Esophagus squamous epithelium (tissue), 5 donors: Measurements from ENCODE around the gene ZSWIM6. TPM values are rescaled to one million over a fixed set of nuclear protein-coding genes. Genes with fewer than 3 reads are reported as not detected.

ENCODE experiments used
- DNase-seq: peaks from one replicate; lab custom pipeline; 2025; lab: John Stamatoyannopoulos, UW
- H3K27ac ChIP-seq, 4 donors: fragments of 200-600 bp; sonication (generic); one replicate each; pipeline ENCODE4 v1.5.1; 2016 to 2019; ENCODE audit warnings: mild to moderate bottlenecking in 1 of 4
- H3K27me3 ChIP-seq, 4 donors: fragments of 200-600 bp; sonication (generic); 1 replicate in 3 of 4; 2 replicates in 1 of 4; pipeline versions ENCODE4 v1.5.1 to v1.6.0; 2017 to 2021; ENCODE audit warnings: antibody characterized with exemption in 1 of 4
- H3K36me3 ChIP-seq, 3 donors: fragments of 200-600 bp; sonication (generic); one replicate each; pipeline ENCODE4 v1.5.1; 2016 to 2019
- H3K4me1 ChIP-seq, 3 donors: fragments of 200-600 bp; sonication (generic); one replicate each; pipeline ENCODE4 v1.5.1; 2017 to 2019
- H3K4me3 ChIP-seq, 4 donors: fragments of 200-600 bp; sonication (generic); 1 replicate in 3 of 4; 2 replicates in 1 of 4; pipeline ENCODE4 v1.5.1; 2016 to 2019; ENCODE audit warnings: mild to moderate bottlenecking in 2 of 4, moderate library complexity in 1 of 4
- H3K9me3 ChIP-seq, 3 donors: fragments of 200-600 bp; sonication (generic); one replicate each; pipeline ENCODE4 v1.5.1; 2016 to 2019
- POLR2A ChIP-seq, 4 donors: fragments of 450-650 bp; IDR thresholded peaks; one replicate each; pipeline ENCODE4 v1.6.1; 2017; ENCODE audit warnings: antibody characterized with exemption in 4 of 4, mild to moderate bottlenecking in 4 of 4, moderate library complexity in 3 of 4
- WGBS, 2 donors: methylation state at CpG; one replicate each; pipeline ENCODE4 v1.1.5; 2018; 5-methylcytosine and 5-hydroxymethylcytosine counted together
- intact Hi-C: fragments of 100-400 bp; cut with DNase I; formaldehyde crosslinking; loops from one replicate; pipeline ENCODE4 v1.15.0; 2022
- total RNA-seq, 4 donors: library from RNA; depleted of rRNA; stranded (reverse); fragments of >200 nt; gene quantifications; one replicate each; pipeline ENCODE4 v1.1.0, GENCODE V29; 2016
- TF ChIP-seq, protein P1 (sequence below), 6 experiments: fragments of 450-650 bp in 4 of 6; fragments of 200-600 bp in 2 of 6; sonication (generic) in 2 of 6; IDR thresholded peaks; one replicate each; pipeline ENCODE4 v1.5.1; 2016 to 2019; ENCODE audit warnings: antibody characterized with exemption in 6 of 6, mild to moderate bottlenecking in 4 of 6, moderate library complexity in 4 of 6
- donor health status: DM: yes; HTN: yes; CAD: no.

Gene ZSWIM6
- total RNA-seq, 4 donors from 2014 or later: 6.4 to 12.4 (median 8.8) TPM

DNA sequence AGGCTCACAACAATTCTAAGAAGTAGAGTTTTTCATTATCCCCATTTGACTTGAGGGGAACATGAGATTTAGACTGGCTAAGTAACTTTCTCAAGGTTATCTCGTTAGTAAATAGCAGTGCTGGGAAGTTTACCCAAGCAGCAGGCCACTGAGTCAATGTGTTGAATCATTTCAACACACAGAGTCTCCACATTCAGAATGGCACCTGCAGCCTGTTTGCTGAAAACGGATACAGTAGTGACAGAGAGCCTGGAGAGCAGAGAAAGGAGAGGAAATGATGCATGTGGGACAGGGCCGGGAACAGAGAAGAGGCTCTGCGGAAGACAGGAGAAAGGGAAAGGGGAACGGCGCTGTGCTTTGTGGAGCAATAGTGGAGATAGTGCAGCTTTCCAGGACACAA is 33.5 kb upstream of the ZSWIM6 start:
- intact Hi-C loops: no loop called here
- 50 to 78% methylated on average over 6 of the region's 6 CpGs for WGBS, 2 donors
- Histone ChIP-seq H3K4me1 (peaks cover 18 to 73% (median 29%) of the 10 kb centered on the region in 3 donors), H3K9me3 (no peaks in the 10 kb centered on the region), H3K27me3 (no peaks in the 10 kb centered on the region), H3K4me3 (no peak overlapping the region), H3K27ac (peak overlapping the region; percentile 66 to 87 (median 80)), H3K36me3 (no peaks in the 10 kb centered on the region)
- TF ChIP-seq, protein P1, sequence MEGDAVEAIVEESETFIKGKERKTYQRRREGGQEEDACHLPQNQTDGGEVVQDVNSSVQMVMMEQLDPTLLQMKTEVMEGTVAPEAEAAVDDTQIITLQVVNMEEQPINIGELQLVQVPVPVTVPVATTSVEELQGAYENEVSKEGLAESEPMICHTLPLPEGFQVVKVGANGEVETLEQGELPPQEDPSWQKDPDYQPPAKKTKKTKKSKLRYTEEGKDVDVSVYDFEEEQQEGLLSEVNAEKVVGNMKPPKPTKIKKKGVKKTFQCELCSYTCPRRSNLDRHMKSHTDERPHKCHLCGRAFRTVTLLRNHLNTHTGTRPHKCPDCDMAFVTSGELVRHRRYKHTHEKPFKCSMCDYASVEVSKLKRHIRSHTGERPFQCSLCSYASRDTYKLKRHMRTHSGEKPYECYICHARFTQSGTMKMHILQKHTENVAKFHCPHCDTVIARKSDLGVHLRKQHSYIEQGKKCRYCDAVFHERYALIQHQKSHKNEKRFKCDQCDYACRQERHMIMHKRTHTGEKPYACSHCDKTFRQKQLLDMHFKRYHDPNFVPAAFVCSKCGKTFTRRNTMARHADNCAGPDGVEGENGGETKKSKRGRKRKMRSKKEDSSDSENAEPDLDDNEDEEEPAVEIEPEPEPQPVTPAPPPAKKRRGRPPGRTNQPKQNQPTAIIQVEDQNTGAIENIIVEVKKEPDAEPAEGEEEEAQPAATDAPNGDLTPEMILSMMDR (IDR thresholded peaks at IDR 0.05): no peak
- no peak for TF ChIP-seq POLR2A (IDR thresholded peaks at IDR 0.05)
- DNase-seq: no peak

DNA sequence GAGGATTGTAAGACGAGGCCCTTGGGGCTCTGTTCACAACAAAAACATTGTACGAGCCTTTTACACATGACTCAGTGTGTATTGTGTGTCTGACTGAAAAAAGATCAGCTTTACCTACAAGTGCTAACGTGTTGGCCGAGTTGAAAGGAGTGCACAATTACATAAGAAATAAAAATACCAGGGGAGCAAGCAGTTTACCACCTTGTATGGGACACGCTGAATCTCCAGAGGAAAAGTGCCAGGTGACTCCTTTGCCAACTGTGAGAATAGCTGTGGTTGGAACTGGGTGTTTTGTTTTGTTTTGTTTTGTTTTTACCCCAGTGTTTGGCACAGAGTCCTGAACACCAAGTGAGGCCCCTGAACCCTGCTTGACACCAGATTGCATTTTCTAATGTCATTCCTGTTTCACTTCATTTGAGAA is 32.8 kb upstream of the ZSWIM6 start:
- DNase-seq: no peak
- peak overlapping the region; percentile 66 to 87 (median 80) for H3K27ac ChIP-seq
- H3K27me3 ChIP-seq: no peaks in the 10 kb centered on the region
- H3K4me1 ChIP-seq: peaks cover 23 to 73% (median 28%) of the 10 kb centered on the region in 3 donors
- intact Hi-C loops: no loop called here
- no peak overlapping the region for H3K4me3 ChIP-seq
- H3K9me3 ChIP-seq: no peaks in the 10 kb centered on the region
- 45 to 49% methylated on average over 5 of the region's 5 CpGs for WGBS, 2 donors
- H3K36me3 ChIP-seq: no peaks in the 10 kb centered on the region
- TF ChIP-seq, protein P1 (IDR thresholded peaks at IDR 0.05): no peak
- no peak for TF ChIP-seq POLR2A (IDR thresholded peaks at IDR 0.05)

DNA sequence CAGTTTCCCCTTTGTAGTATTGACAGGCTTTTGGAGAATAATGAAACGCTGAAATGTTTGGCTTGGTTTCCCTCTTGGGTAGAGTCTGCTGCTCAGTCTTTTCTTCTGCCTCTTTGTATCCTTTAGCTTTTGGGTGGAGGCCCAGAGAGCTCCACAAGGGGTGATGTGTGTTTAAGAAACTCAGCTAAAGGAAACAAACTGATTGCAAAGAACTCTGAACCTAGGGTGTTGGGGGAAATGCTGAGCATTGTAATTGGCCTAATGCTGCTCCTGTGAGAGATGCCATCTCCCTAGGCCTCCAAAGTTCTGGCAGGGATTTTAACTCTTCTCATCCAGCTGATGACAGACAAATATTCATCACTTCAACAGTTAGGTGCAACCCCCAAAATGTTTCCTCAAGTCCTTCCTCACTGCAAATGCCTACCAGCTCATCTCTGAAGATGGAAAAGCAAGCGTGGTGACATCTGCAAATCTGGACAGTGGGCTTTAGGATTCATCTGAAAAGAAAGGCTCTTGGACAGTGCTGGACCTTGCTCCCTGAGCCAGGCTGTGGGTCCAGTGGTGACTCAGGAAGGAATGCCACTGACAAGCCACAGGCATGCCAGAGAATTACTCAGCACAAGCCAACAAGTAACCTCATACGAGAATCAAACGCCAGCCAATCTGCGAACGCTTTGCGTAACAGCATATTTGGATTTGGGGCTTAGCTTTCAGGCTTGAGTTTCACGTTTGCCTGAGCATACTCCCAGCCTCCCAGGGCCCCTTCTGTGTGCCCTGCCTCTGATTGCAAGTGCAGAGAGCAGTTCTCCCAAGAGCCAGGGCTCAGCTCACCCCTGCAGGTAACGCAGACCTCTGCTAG is 30.5 kb upstream of the ZSWIM6 start:
- no peaks in the 10 kb centered on the region for H3K9me3 ChIP-seq
- H3K27me3 ChIP-seq: no peaks in the 10 kb centered on the region
- DNase-seq: no peak
- WGBS, 2 donors: 29 to 37% methylated on average over 5 to 9 of the region's 9 CpGs
- TF ChIP-seq, protein P1 (IDR thresholded peaks at IDR 0.05): peak in 2 of 6 experiments; percentile 1 to 15
- peak in 2 of 4 donors; percentile 41 to 52 for TF ChIP-seq POLR2A (IDR thresholded peaks at IDR 0.05)
- no peaks in the 10 kb centered on the region for H3K36me3 ChIP-seq
- peak overlapping the region; percentile 75 to 88 (median 87) for H3K27ac ChIP-seq
- intact Hi-C loops: no loop called here
- peak overlapping the region in 1 of 4 donors; percentile 38 for H3K4me3 ChIP-seq
- peaks cover 25 to 89% (median 36%) of the 10 kb centered on the region in 3 donors for H3K4me1 ChIP-seq

DNA sequence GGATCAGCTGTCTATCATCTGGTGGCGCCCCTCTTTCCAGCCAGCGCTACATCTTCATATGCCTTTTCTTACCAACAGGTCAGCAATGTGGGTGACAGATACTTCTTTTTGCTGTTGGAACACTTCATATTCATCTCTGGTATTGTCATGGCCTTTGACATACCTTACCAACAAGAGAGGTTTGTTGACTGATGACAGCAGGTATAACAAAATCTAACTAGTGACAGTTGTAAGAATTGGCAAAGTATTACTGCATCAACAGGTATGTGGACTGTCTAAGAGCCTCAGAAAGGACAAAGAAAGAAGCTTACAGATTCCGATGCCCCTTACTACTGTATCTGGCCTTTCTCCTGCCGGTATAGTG is 29.9 kb upstream of the ZSWIM6 start:
- Histone ChIP-seq H3K4me1 (peaks cover 25 to 93% (median 41%) of the 10 kb centered on the region in 3 donors), H3K27me3 (no peaks in the 10 kb centered on the region), H3K36me3 (no peaks in the 10 kb centered on the region), H3K9me3 (no peaks in the 10 kb centered on the region), H3K27ac (peak overlapping the region; percentile 75 to 88 (median 87)), H3K4me3 (peak overlapping the region in 1 of 4 donors; percentile 38)
- 41 to 70% methylated on average over 4 of the region's 4 CpGs for WGBS, 2 donors
- no peak for DNase-seq
- TF ChIP-seq, protein P1 (IDR thresholded peaks at IDR 0.05): no peak
- no peak for TF ChIP-seq POLR2A (IDR thresholded peaks at IDR 0.05)
- intact Hi-C loops: no loop called here

DNA sequence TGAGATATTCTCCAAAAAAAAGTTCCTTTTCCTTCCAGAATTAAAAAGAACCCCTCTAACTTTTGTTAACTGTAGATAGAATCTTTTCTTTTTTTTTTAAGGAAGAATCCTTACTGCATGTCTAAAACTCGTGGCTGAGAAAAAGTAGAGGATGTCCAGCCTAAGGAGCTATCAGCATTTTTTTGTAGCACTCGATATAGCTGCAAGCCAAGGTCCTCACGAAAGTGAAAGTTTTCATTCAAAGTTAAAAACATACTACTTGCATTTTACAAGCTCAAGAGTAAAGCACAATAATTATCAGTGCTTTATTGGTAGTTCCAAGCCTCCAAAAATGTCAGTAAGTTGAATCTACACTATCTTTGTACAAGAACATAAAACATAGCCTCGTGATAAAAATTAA is 28.7 kb upstream of the ZSWIM6 start:
- DNase-seq: no peak
- peaks cover 25 to 84% (median 36%) of the 10 kb centered on the region in 3 donors for H3K4me1 ChIP-seq
- intact Hi-C loops: no loop called here
- H3K27ac ChIP-seq: peak overlapping the region; percentile 53 to 88 (median 87)
- 10 to 30% methylated on average over 4 of the region's 4 CpGs for whole genome bisulfite sequencing, 2 donors
- H3K4me3 ChIP-seq: peak overlapping the region in 1 of 4 donors; percentile 6
- TF ChIP-seq, protein P1 (IDR thresholded peaks at IDR 0.05): no peak
- no peak for TF ChIP-seq POLR2A (IDR thresholded peaks at IDR 0.05)
- H3K27me3 ChIP-seq: no peaks in the 10 kb centered on the region
- no peaks in the 10 kb centered on the region for H3K36me3 ChIP-seq
- no peaks in the 10 kb centered on the region for H3K9me3 ChIP-seq
